Uterus (tissue), 2 donors: ENCODE results near the gene PITHD1.

Source experiments
- POLR2A ChIP-seq, 2 donors: fragments of 450-650 bp; IDR thresholded peaks; one replicate each; pipeline ENCODE4 v1.6.1; 2016; ENCODE audit warnings: antibody characterized with exemption in 2 of 2, mild to moderate bottlenecking in 1 of 2, moderate library complexity in 1 of 2
- TF ChIP-seq, protein P1 (sequence below), 4 experiments: fragments of 200-600 bp in 2 of 4; fragments of 450-650 bp in 2 of 4; sonication (generic) in 2 of 4; IDR thresholded peaks; one replicate each; pipeline ENCODE4 v1.5.1; 2016 to 2019; ENCODE audit warnings: antibody characterized with exemption in 4 of 4, mild to moderate bottlenecking in 2 of 4, moderate library complexity in 1 of 4

DNA sequence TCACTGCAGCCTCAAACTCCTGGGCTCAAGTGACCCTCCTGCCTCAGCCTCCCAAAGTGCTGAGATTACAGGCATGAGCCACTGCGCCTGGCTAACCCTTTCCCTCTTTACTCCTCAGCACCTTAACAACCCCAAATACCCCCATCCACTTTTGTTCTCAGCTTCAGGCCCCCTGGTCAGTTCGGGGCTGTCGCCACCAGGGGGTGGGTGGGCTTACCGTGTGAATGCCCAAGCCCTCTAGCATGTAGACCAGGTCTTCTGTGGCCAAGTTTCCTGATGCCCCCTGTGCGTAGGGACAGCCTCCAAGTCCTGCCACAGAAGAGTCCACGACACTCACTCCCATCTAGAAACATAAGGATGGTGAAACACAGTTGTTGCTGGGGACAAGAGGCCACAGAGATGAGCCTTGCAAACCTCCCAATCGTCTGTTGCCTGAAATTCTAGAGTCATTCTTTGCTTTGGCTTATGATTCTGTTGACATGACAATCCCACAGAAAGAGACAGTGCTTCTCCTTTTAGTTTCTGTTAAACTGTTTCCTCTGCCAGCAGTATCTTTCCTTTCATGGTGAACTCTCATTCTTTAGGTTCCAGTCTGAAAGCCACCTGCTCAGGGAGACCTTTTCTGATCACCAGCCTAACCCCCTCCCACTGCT is 26.1 kb downstream of the PITHD1 start:
- TF ChIP-seq, protein P1, sequence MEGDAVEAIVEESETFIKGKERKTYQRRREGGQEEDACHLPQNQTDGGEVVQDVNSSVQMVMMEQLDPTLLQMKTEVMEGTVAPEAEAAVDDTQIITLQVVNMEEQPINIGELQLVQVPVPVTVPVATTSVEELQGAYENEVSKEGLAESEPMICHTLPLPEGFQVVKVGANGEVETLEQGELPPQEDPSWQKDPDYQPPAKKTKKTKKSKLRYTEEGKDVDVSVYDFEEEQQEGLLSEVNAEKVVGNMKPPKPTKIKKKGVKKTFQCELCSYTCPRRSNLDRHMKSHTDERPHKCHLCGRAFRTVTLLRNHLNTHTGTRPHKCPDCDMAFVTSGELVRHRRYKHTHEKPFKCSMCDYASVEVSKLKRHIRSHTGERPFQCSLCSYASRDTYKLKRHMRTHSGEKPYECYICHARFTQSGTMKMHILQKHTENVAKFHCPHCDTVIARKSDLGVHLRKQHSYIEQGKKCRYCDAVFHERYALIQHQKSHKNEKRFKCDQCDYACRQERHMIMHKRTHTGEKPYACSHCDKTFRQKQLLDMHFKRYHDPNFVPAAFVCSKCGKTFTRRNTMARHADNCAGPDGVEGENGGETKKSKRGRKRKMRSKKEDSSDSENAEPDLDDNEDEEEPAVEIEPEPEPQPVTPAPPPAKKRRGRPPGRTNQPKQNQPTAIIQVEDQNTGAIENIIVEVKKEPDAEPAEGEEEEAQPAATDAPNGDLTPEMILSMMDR (IDR thresholded peaks at IDR 0.05), result no peak
- TF ChIP-seq POLR2A (IDR thresholded peaks at IDR 0.05), result no peak
